Stomach smooth muscle (tissue), 2 donors: ENCODE measurements around the gene SOCS7.

Experiments
- H3K27ac ChIP-seq: one replicate; pipeline ENCODE4 v1.7.0; 2013; ENCODE audit warnings: mild to moderate bottlenecking, low read length, inconsistent platforms
- H3K27me3 ChIP-seq, 2 donors: one replicate each; pipeline ENCODE4 v1.7.0; 2013; ENCODE audit warnings: low read length in 2 of 2; ENCODE audit not compliant: insufficient read depth in 2 of 2, control insufficient read depth in 1 of 2
- H3K36me3 ChIP-seq, 2 donors: one replicate each; pipeline ENCODE4 v1.7.0; 2013; ENCODE audit warnings: low read length in 2 of 2; ENCODE audit not compliant: control insufficient read depth in 2 of 2, insufficient read depth in 2 of 2
- H3K4me1 ChIP-seq: one replicate; pipeline ENCODE4 v1.7.0; 2013; ENCODE audit warnings: low read length; ENCODE audit not compliant: control insufficient read depth, insufficient read depth
- H3K4me3 ChIP-seq, 2 donors: one replicate each; pipeline ENCODE4 v1.7.0; 2013; ENCODE audit warnings: low read length in 2 of 2
- H3K9ac ChIP-seq, 2 donors: one replicate each; pipeline ENCODE4 v1.7.0; 2013; ENCODE audit warnings: low read length in 2 of 2, mild to moderate bottlenecking in 1 of 2
- H3K9me3 ChIP-seq, 2 donors: one replicate each; pipeline ENCODE4 v1.7.0; 2013; ENCODE audit warnings: low read length in 2 of 2; ENCODE audit not compliant: control insufficient read depth in 2 of 2
- donor health status: healthy.
- donor health status: Pancreatic carcinoma.

The SOCS7 gene

GRCh38 chr17:38327936-38328335 lies 23.7 kb upstream of the SOCS7 start:
- peaks cover 0 to 2% of the 10 kb centered on the region in 2 donors for H3K36me3 ChIP-seq
- no peak overlapping the region for H3K4me3 ChIP-seq
- H3K9ac ChIP-seq = no peak overlapping the region
- H3K27me3 ChIP-seq = peaks cover 6 to 8% of the 10 kb centered on the region in 2 donors
- H3K4me1 ChIP-seq = no peaks in the 10 kb centered on the region
- no peaks in the 10 kb centered on the region for H3K9me3 ChIP-seq
- no peak overlapping the region for H3K27ac ChIP-seq

- Histone ChIP-seq H3K27me3 (peaks cover 6 to 14% of the 10 kb centered on the region in 2 donors), H3K4me3 (no peak overlapping the region), H3K36me3 (peaks cover 0 to 2% of the 10 kb centered on the region in 2 donors), H3K9me3 (no peaks in the 10 kb centered on the region), H3K4me1 (no peaks in the 10 kb centered on the region), H3K9ac (no peak overlapping the region), H3K27ac (no peak overlapping the region)
These were observed 23.0 kb upstream of the SOCS7 start for GRCh38 chr17:38328620-38329019.

GRCh38 chr17:38329284-38329683 lies 22.4 kb upstream of the SOCS7 start:
- H3K4me3 ChIP-seq = no peak overlapping the region
- peaks cover 9 to 21% of the 10 kb centered on the region in 2 donors for H3K27me3 ChIP-seq
- no peaks in the 10 kb centered on the region for H3K9me3 ChIP-seq
- H3K27ac ChIP-seq = no peak overlapping the region
- H3K9ac ChIP-seq = no peak overlapping the region
- no peaks in the 10 kb centered on the region for H3K36me3 ChIP-seq
- H3K4me1 ChIP-seq = no peaks in the 10 kb centered on the region

GRCh38 chr17:38329808-38330730 lies 21.6 kb upstream of the SOCS7 start:
- Histone ChIP-seq H3K27me3 (peaks cover 9 to 23% of the 10 kb centered on the region in 2 donors), H3K4me1 (no peaks in the 10 kb centered on the region), H3K36me3 (no peaks in the 10 kb centered on the region), H3K9me3 (no peaks in the 10 kb centered on the region), H3K9ac (no peak overlapping the region), H3K27ac (no peak overlapping the region), H3K4me3 (no peak overlapping the region)

- no peaks in the 10 kb centered on the region for H3K9me3 ChIP-seq
- H3K27ac ChIP-seq = no peak overlapping the region
- no peak overlapping the region for H3K4me3 ChIP-seq
These were observed 20.7 kb upstream of the SOCS7 start for GRCh38 chr17:38330941-38331411.

GRCh38 chr17:38332735-38333134 lies 18.9 kb upstream of the SOCS7 start:
- no peaks in the 10 kb centered on the region for H3K9me3 ChIP-seq
- no peaks in the 10 kb centered on the region for H3K36me3 ChIP-seq
- no peaks in the 10 kb centered on the region for H3K4me1 ChIP-seq
- H3K9ac ChIP-seq = no peak overlapping the region
- no peak overlapping the region for H3K27ac ChIP-seq
- H3K27me3 ChIP-seq = peaks cover 9 to 23% of the 10 kb centered on the region in 2 donors
- H3K4me3 ChIP-seq = no peak overlapping the region

More at GRCh38 chr17:38330941-38331411, 20.7 kb upstream of the SOCS7 start:
- Histone ChIP-seq H3K9ac (no peak overlapping the region), H3K36me3 (no peaks in the 10 kb centered on the region), H3K4me1 (no peaks in the 10 kb centered on the region), H3K27me3 (peaks cover 9 to 23% of the 10 kb centered on the region in 2 donors)

GRCh38 chr17:38333635-38334295 lies 17.9 kb upstream of the SOCS7 start:
- Histone ChIP-seq H3K36me3 (no peaks in the 10 kb centered on the region), H3K27me3 (peaks cover 9 to 23% of the 10 kb centered on the region in 2 donors), H3K9me3 (no peaks in the 10 kb centered on the region), H3K9ac (no peak overlapping the region), H3K4me3 (no peak overlapping the region), H3K27ac (no peak overlapping the region), H3K4me1 (no peaks in the 10 kb centered on the region)

- H3K4me3 ChIP-seq = no peak overlapping the region
- H3K4me1 ChIP-seq = no peaks in the 10 kb centered on the region
- no peak overlapping the region for H3K9ac ChIP-seq
- H3K27ac ChIP-seq = no peak overlapping the region
- H3K36me3 ChIP-seq = no peaks in the 10 kb centered on the region
- H3K27me3 ChIP-seq = peaks cover 9 to 19% of the 10 kb centered on the region in 2 donors
- no peaks in the 10 kb centered on the region for H3K9me3 ChIP-seq
These were observed 16.9 kb upstream of the SOCS7 start for GRCh38 chr17:38334480-38335364.

- no peak overlapping the region for H3K9ac ChIP-seq
- no peaks in the 10 kb centered on the region for H3K9me3 ChIP-seq
- H3K27ac ChIP-seq = no peak overlapping the region
- H3K4me1 ChIP-seq = no peaks in the 10 kb centered on the region
- H3K36me3 ChIP-seq = no peaks in the 10 kb centered on the region
- no peak overlapping the region for H3K4me3 ChIP-seq
- peaks cover 3 to 19% of the 10 kb centered on the region in 2 donors for H3K27me3 ChIP-seq
These were observed 14.8 kb upstream of the SOCS7 start for GRCh38 chr17:38336838-38337237.

GRCh38 chr17:38338053-38338452 lies 13.6 kb upstream of the SOCS7 start:
- Histone ChIP-seq H3K27ac (no peak overlapping the region), H3K9me3 (no peaks in the 10 kb centered on the region), H3K4me1 (no peaks in the 10 kb centered on the region), H3K9ac (no peak overlapping the region), H3K27me3 (peaks cover 3 to 14% of the 10 kb centered on the region in 2 donors), H3K4me3 (no peak overlapping the region), H3K36me3 (no peaks in the 10 kb centered on the region)
